Measurements from ENCODE around the gene ACACB. TPM values are rescaled to one million over a fixed set of nuclear protein-coding genes. Genes with fewer than 3 reads are reported as not detected.

ACACB gene
- total RNA-seq, 4 donors from 2014 or later: 69.5 to 132 (median 93.6) TPM

DNA sequence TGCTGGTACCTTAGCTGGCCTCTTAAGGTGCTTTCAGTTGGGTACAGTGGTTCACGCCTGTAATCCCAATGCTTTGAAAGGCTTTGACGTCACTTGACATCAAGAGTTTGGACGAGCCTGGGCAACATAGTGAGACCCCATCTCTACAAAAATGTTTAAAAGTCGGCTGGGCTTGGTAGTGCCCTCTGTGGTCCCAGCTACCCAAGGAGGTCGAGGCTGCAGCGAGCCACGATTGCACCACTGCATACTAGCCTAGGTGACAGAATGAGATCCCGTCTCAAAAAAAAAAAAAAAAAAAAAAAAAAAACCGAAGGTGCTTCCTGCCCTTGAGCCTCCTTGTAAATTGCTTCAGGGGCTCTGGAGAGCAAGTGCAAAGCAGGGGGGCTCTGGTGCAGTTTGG is 50.0 kb downstream of the ACACB start:
- Histone ChIP-seq H3K36me3 (peaks cover 0 to 29% (median 4%) of the 10 kb centered on the region in 4 donors), H3K27ac (peak overlapping the region in 2 of 4 donors; percentile 40 to 41), H3K4me3 (no peak overlapping the region), H3K4me1 (peaks cover 0 to 11% (median 2%) of the 10 kb centered on the region in 4 donors), H3K9me3 (no peaks in the 10 kb centered on the region), H3K27me3 (no peaks in the 10 kb centered on the region)
- no peak for DNase-seq
- WGBS, 2 donors (ENCODE audit: low coverage in 1 of 2): 77% methylated on average over 5 of the region's 9 CpGs; no CpG with 5 or more reads in 1 of the 2 donors
- TF ChIP-seq, protein P1, sequence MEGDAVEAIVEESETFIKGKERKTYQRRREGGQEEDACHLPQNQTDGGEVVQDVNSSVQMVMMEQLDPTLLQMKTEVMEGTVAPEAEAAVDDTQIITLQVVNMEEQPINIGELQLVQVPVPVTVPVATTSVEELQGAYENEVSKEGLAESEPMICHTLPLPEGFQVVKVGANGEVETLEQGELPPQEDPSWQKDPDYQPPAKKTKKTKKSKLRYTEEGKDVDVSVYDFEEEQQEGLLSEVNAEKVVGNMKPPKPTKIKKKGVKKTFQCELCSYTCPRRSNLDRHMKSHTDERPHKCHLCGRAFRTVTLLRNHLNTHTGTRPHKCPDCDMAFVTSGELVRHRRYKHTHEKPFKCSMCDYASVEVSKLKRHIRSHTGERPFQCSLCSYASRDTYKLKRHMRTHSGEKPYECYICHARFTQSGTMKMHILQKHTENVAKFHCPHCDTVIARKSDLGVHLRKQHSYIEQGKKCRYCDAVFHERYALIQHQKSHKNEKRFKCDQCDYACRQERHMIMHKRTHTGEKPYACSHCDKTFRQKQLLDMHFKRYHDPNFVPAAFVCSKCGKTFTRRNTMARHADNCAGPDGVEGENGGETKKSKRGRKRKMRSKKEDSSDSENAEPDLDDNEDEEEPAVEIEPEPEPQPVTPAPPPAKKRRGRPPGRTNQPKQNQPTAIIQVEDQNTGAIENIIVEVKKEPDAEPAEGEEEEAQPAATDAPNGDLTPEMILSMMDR (IDR thresholded peaks at IDR 0.05): no peak
- TF ChIP-seq POLR2AphosphoS5 (IDR thresholded peaks at IDR 0.05) (no peak), POLR2A (IDR thresholded peaks at IDR 0.05) (no peak), EP300 (IDR thresholded peaks at IDR 0.05; ENCODE audit: low read depth) (no peak)
- intact Hi-C loops (cut with DNase I; ENCODE audit: low total_unique reads): no loop called here
- in situ Hi-C loops (cut with MboI; ENCODE audit: low pct_ligation_motif_present in 1 of 4, low pct_unique_long_range_greater_than_20kb in 1 of 4, low sequenced_read_pairs in 3 of 4): no loop called here

DNA sequence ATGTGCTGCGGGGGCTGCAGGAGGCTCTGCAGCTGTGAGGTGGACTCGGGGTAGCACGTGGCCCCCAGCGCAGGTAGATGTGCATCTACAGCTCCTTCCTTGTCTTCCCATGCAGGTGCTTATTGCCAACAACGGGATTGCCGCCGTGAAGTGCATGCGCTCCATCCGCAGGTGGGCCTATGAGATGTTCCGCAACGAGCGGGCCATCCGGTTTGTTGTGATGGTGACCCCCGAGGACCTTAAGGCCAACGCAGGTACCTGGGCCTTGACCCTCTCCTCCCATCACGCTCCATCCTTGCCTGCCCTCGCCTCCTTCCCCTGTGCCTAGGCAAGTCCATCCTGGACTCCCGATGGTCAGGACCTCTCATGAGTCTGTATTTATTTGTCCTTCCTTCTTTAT is 51.4 kb downstream of the ACACB start:
- no peaks in the 10 kb centered on the region for H3K27me3 ChIP-seq
- H3K36me3 ChIP-seq: peaks cover 0 to 44% (median 11%) of the 10 kb centered on the region in 4 donors
- TF ChIP-seq, protein P1 (IDR thresholded peaks at IDR 0.05): no peak
- TF ChIP-seq POLR2A (IDR thresholded peaks at IDR 0.05): no peak
- no peak for TF ChIP-seq POLR2AphosphoS5 (IDR thresholded peaks at IDR 0.05)
- TF ChIP-seq EP300 (IDR thresholded peaks at IDR 0.05; ENCODE audit: low read depth): no peak
- intact Hi-C loops (cut with DNase I; ENCODE audit: low total_unique reads): no loop called here
- no peak for DNase-seq
- in situ Hi-C loops (cut with MboI; ENCODE audit: low pct_ligation_motif_present in 1 of 4, low pct_unique_long_range_greater_than_20kb in 1 of 4, low sequenced_read_pairs in 3 of 4): no loop called here
- no peak overlapping the region for H3K4me3 ChIP-seq
- no peaks in the 10 kb centered on the region for H3K9me3 ChIP-seq
- WGBS, 2 donors (ENCODE audit: low coverage in 1 of 2): 92% methylated on average over 18 of the region's 18 CpGs; no CpG with 5 or more reads in 1 of the 2 donors
- peaks cover 0 to 11% (median 2%) of the 10 kb centered on the region in 4 donors for H3K4me1 ChIP-seq
- H3K27ac ChIP-seq: peak overlapping the region in 3 of 4 donors; percentile 68 to 76 (median 73)

DNA sequence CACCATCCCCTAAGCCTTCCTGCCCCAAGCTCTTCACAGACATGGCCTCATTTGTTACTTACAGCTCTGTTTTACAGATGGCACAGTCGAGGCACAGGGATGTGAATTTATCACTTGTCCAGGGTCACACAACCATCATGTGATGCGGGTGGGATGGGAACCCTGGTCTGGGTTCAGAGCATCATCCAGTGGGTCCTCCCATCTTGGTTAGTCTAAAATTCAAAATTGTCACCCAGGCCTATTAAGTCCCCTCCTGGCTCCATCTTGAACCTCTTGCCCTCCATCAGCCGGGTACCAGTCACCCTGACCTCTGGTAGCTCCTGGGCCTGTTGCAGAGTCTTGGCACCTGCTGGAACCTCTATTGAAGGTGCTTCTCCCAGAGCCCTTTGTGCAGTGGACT is 52.9 kb downstream of the ACACB start:
- WGBS, 2 donors (ENCODE audit: low coverage in 1 of 2): 91% methylated on average over 3 of the region's 3 CpGs; no CpG with 5 or more reads in 1 of the 2 donors
- no peak for DNase-seq
- Histone ChIP-seq H3K4me1 (peaks cover 0 to 11% (median 2%) of the 10 kb centered on the region in 4 donors), H3K4me3 (no peak overlapping the region), H3K27ac (peak overlapping the region; percentile 38 to 76 (median 70)), H3K36me3 (peaks cover 0 to 51% (median 18%) of the 10 kb centered on the region in 4 donors), H3K27me3 (no peaks in the 10 kb centered on the region), H3K9me3 (no peaks in the 10 kb centered on the region)
- in situ Hi-C loops (cut with MboI; ENCODE audit: low pct_ligation_motif_present in 1 of 4, low pct_unique_long_range_greater_than_20kb in 1 of 4, low sequenced_read_pairs in 3 of 4) (no loop called here), intact Hi-C loops (cut with DNase I; ENCODE audit: low total_unique reads) (no loop called here)
- TF ChIP-seq POLR2AphosphoS5 (IDR thresholded peaks at IDR 0.05) (no peak), POLR2A (IDR thresholded peaks at IDR 0.05) (no peak), EP300 (IDR thresholded peaks at IDR 0.05; ENCODE audit: low read depth) (no peak)
- TF ChIP-seq, protein P1 (IDR thresholded peaks at IDR 0.05): no peak

DNA sequence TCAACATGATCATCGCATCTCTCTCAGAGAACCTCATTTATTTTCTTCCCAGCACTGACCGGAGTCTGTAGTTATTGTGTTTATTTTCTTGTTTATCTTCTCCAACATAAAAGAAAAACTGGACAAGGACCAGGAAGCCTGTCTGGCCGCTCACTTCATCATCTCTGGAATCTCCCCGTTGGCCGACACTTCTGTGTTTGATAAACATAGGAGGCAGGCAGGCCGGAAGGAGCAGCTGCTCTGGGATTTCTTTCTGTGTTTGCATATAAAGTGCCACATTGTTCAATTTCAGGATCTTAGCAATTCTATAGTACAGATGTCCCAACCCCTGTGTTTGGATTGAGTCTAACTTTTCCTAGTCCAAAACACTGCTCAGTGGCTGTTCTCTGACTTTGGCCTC is 53.3 kb downstream of the ACACB start:
- in situ Hi-C loops (cut with MboI; ENCODE audit: low pct_ligation_motif_present in 1 of 4, low pct_unique_long_range_greater_than_20kb in 1 of 4, low sequenced_read_pairs in 3 of 4) (no loop called here), intact Hi-C loops (cut with DNase I; ENCODE audit: low total_unique reads) (no loop called here)
- Histone ChIP-seq H3K36me3 (peaks cover 0 to 51% (median 19%) of the 10 kb centered on the region in 4 donors), H3K4me3 (no peak overlapping the region), H3K9me3 (no peaks in the 10 kb centered on the region), H3K27ac (peak overlapping the region; percentile 38 to 76 (median 70)), H3K27me3 (no peaks in the 10 kb centered on the region), H3K4me1 (peaks cover 0 to 11% (median 2%) of the 10 kb centered on the region in 4 donors)
- DNase-seq: no peak
- TF ChIP-seq POLR2AphosphoS5 (IDR thresholded peaks at IDR 0.05): no peak
- TF ChIP-seq EP300 (IDR thresholded peaks at IDR 0.05; ENCODE audit: low read depth): no peak
- TF ChIP-seq POLR2A (IDR thresholded peaks at IDR 0.05): no peak
- TF ChIP-seq, protein P1 (IDR thresholded peaks at IDR 0.05): no peak
- 57 to 75% methylated on average over 2 to 6 of the region's 6 CpGs for WGBS, 2 donors (ENCODE audit: low coverage in 1 of 2)
